Activated T-cell treated with anti-CD3 and anti-CD28 coated beads, Interleukin-2, amount 50 U/mL, for 1 hour (primary cell): ENCODE results near the gene GALNT2.

ENCODE experiments used
- DNase-seq: peaks from one replicate; pipeline ENCODE4 v3.0.0-alpha.2; 2020

GALNT2 gene

DNA sequence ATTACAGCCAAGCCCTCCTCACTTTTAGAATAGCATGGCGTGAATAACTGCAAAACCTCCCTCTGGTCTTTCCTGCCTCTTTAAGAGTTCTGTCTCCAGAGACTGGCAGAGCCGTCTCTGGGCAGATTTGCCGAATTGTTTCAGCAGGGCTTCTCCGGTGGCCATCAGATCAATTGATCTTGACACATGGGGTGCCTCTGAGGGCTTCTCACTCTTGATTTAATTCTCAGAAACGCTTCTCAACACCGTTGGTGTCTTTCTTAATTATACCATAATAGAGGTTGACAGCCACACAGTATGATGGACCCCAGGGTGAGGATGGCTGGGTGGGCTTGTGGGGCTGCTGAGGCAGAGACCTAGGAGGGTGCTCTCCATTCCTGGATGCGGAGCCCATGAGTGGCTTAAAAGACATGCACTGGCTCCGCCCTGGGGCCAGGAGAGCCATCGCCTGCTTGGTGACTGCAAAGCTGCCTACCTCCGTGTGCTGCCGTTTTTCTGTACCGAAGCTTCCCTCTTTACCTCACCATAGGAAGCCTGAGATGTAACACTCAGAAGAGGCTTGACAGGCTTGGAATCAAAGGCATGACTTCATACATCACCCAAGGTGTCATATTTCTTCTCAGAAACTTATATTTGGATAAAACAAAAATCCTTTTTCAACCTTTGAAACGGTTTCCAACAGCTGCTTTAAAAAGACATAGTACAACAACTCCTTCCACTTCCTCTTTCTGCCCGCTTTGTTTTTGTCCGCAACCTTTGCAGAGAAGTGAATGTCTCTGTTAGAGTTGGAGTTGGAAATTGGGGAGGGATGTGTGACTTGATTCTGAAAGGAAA, 82.9 kb downstream of the GALNT2 start:
- no peak for DNase-seq

DNA sequence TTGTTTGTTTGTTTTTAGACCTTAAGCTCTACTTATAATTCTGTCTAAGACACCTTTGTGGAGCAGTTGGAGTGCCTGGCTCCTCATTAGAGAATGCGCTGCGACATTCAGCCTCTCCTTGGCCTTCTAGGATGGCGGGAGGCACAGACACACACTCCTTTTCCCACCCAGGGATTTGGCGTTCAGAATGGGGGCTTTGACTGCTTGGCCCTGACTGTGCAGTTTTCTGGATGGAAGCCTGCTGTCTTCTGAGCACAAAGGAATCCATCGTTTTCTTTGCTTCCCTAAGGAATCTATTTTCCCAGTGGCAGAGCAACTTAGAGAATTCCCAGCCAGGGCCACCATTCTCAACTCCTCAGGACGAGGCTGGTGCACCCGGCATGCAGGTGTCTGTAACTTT, 83.6 kb downstream of the GALNT2 start:
- DNase-seq, result no peak

DNA sequence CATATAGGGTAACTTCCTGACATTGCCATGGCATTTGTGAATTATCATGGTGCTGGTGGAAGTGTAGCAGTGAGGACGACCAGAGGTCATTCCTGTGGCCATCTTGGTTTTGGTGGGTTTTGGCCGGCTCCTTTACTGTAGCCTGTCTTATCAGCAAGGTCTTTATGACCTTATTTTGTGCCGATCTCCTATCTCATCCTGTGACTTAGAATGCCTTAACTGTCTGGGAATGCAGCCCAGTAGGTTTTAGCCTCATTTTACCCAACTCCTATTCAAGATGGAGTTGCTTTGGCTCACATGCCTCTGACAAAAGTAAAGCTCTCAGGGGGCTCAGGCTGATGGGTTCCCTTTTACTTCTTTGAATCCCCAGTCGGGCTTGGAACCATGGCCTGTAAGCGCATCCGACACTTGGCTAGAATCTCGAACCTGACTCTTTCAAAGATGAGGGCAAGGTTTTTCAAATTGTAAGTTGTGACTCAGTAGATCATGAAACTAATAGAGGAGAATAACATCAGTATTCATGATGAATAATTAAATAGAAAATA, 85.0 kb downstream of the GALNT2 start:
- no peak for DNase-seq

DNA sequence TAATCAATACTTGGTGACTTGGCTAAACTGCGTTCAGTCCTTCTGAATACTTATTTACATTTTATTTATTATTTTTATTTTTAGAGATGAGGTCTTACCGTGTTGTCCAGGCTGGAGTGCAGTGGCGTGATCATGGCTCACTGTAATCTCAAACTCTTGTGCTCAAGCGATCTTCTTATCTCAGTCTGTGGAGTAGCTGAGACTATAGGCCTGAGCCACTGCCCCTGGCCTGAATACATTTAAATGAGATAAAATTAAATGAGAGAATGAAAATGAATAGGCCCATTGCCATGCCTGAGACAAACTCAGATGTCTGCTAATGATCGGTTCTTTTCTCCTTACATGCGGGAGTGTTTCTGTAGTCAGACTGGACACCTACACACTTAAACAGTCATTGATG, 86.0 kb downstream of the GALNT2 start:
- DNase-seq, result no peak

DNA sequence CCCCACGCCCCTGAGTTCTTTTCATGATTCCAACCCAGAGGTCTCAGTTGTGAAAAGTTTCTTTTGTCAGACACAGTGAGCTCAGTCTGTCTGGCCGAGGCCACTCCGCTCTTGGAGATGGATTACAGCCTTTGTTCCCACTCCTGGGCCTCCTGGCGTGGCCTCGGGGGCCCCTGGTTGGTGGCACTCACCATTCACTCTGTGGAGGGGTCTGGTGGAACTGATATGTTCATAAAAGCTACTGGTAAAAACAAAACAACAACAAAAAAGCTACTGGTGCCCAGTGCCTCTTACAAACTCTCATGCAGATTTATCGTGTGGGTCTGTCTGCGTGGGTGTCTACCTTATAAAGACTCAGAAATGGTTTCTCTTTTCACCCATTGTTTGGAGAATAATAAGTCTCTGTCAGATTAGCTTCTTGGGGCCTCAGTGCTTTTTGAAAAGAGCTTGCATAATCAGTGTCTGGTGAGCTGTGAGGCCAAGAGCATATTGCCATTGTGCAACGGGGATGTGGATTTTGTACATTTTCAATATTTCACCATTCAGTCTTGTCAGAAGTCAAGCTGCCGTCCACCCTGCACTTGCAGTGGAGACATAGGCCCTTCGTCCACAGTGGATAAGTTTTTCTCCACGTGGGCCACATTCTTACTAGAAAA, 86.7 kb downstream of the GALNT2 start:
- no peak for DNase-seq

DNA sequence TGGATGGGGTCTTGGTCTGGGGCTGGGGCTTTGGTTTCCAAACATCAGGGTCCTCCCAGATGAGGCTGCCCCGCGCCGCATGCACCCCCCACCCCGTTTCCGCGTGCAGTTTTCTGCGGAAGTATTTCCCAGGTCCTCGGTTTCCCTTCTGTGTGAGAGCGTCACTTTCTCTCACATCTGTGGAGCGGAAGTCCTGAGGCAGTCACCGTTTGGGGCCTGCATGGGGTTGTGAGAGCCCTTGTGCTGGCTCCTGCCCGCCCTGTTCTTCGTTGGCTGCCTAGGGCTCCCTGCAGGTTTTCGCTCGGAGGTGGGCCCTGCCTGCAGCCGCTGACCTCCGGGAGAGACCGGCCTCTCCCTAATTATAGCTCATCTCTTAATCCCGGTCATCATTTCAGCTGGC, 88.0 kb downstream of the GALNT2 start:
- no peak for DNase-seq

DNA sequence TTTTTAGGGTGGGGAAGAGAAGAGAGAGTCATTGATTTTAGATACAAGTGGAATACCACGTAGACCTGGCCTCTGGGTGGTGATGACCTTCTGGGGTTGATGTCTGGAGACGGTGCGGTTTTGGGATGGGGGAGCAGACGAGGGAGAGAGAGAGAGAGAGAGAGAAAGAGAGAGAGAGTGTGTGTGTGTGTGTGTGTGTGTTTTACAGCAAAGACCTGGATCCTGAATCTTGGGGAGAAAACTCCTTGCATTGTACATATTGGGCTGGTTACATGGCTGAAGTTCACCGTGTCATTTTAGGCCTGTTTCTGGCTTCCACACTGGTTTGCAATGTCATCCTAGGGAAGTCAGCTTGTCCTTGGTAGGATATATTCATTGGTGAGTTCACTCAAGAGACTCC, 89.0 kb downstream of the GALNT2 start:
- DNase-seq, result no peak

DNA sequence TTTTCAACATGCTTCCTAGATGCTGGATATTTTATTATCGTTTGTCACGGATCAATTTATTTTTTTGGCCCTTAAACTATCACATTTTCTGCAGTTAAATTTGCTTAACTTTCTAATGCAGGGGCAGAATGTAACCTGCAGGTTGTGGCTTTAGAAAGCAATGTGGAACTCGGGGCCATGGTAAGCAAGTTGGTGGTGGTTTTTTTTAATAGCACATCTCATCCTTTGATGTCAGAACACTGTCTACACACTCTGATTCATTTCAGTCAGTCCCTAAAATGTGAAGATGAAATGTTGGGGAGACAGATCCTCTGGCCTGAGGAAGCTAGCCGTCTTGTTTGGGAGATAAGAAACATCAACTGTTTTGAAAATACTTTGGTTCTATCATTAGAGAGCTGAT, 89.5 kb downstream of the GALNT2 start:
- no peak for DNase-seq

DNA sequence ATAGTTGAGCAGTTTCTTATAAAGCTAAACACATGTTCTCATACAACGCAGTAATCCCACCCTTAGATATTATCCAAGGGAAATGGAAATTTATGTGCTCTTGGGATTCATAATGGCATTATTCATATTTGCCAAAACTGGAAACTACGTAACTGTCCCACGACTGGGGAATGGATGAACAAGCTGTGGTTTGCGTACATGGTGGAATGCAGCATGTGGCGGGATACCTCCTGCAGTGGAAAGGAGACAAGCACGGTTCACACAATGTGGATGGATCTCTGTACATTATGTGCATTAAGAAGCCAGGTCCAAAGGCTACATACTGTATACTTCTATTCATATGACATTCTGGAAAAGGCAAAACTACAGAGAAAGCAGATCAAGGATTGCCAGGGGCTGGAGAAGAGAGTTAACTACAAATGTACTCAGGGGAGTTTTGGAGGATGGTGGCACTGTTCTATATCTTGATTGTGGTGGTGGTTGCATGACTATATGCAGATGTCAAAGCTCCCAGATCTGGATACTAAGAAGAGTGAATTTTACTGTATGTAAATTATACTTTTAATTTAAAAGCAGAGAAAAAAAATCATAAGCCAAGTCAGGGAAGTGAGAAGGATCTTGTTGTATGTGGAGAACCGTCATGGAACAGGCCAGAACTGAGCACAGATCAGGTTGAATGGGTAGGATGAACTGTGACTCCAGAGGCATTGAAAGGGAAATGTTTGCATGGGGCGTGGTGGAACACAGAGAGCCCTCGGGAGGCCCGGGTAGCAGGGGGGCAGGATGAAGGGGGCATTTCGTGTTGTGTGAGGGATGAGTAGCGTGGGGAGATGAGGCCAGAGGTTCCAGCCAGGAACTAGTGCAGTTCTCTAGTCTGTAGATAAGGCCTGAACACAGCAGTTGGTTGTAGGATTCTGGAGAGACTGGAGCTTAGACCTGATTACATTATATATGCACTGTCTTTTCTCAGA, 90.7 kb downstream of the GALNT2 start:
- DNase-seq, result no peak

DNA sequence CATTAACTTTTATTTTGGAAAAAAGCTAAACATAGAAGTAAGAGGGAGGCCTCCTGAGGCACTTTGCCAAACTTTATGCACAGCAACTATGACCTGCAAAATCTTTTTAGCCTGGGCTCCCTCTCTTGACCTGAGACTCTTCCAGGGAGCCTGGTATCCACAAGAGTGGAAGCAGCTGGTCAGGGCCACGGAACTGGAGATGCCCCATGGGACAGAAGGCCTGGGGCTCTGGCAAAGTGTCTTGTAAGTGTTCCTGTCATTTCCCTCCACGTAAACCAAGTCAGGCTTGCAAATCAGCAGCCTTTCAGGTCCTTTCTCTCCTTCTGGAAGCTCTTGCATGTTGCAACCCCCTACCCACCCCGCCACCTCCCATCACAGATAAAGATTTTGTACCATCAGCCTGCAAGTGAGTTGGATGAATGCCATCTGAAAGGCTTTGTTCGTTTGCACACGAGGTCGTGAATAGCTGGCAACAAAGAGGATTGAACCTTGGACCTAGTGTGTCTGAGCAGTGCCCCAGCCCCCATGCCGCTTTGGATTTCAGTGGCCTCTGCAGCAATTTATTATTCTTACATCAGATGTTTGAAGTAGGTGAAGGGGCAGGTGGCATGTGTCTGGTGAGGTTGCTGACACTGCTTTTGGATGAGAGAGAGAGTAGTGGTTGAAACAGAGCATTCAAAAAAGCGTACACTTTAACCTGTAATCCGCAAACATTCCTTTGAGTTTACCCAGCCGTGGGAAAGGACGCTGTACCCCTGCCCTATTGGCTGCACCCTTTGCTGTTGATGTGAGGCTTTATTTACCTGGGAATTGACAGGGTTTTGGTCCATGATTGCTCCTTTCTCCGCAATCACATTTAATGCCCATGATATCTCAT, 91.6 kb downstream of the GALNT2 start:
- DNase-seq, result no peak

DNA sequence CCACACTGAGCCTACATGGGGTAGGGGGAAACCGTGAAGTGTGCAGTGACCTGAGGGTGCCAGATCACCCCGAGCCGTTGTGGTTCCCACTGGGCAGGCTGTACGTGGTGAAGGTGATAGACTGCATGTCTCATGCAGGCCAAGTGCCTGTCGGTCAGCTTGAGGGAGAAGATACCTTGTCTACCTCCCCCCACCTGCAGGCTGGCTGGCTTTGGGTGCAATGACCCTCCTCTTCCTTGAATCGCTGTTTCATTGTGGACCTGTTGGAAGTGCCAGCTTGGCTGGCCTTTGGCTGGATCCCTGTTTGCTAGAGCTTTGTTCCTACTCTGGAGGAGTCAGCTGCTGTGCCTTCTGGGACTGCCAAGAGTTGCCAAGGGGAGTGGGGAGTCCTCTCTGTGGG, 92.5 kb downstream of the GALNT2 start:
- DNase-seq, result no peak

DNA sequence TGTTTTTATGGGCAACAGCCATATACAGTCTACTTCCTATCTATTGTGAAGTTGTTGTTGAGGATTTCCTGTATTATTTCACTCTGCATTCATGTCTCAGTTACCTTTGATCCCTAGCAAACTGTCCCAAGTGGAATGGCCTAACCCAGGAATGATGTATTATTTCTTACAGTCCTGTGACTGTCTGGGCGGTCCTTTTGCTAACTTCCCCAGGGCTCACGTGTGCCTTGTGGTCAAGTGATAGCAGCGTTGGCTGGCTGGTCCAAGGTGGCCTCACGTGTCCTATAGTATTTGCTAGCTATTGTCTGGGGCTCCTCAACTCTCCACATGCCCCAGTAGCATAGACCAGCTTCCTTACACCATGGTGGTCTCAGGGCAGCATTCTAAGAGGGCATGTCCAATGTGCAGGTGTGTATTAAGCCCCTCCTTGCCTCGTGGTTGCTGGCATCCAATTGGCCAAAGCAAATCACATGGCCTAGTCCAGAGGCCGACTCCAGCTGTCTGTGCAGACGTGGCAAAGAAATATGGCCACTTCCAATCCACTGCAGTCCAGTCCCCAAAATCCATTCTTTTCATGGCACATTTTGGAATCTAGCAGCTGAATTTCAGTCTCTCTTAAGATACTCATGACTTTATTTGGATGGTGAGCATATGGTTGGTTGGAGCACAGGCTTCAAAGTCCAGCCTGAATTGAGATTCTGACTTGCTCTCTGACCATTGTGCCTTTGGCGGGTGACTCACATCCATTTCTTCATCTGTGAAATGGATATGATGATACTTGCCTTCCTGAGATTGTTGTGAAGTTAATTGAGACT, 94.1 kb downstream of the GALNT2 start:
- DNase-seq, result no peak

DNA sequence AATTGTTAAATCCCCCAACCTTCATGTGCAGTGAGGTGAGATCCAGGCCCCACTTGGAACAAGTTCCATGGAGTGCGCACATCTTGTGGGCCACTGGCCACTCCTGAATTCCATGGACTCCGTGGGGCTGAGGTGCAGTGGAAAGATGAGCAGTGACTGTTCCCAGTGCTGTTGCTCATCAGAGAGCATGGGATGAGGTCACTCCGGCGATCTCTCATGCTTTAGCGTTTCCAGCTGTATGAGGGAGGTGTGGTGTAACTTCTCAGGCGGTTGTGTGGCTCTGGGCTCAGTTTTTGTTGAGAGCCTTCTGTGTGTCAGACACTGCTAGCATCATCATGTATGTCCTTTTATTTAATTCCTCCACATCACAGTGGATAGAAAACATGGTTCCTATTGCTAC, 96.2 kb downstream of the GALNT2 start:
- no peak for DNase-seq

DNA sequence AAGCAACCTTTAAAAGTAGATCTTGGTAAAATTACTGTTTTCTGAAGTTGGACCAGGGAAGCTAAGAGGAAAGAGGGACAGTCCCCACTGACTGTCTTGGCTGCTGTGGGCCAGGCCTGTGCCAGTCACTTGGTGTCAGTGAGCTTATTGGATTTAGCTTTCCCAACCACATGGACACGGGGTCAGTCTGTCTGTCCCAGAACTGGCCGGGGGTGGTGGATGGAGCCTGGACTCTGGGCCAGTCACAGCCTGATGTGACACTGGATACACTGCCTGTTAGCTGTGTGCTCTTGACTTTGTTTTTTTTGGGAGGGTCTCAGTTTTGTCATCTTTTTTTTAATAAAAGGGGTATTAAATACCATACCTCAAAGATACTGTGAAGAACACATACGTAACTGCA, 96.7 kb downstream of the GALNT2 start:
- no peak for DNase-seq

DNA sequence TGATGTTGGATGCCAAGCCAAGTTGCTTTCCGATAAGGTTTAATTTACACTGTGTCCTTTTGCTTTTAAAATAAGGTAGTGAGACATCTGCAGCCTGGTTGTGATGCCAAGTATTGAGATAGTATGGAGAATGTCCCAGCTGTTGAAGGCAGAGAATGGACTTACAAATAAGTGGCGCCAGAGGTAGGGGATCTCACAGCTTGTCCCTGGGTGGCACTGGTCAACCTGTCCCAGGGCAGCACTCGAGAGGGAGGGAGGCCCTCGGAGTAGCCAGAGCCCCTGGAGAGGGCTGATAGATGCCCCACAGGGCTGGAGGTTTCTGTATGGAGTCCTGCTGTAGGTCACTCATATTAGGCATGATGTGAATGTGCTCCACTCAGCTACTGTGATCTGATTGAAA, 98.5 kb downstream of the GALNT2 start:
- DNase-seq, result no peak

DNA sequence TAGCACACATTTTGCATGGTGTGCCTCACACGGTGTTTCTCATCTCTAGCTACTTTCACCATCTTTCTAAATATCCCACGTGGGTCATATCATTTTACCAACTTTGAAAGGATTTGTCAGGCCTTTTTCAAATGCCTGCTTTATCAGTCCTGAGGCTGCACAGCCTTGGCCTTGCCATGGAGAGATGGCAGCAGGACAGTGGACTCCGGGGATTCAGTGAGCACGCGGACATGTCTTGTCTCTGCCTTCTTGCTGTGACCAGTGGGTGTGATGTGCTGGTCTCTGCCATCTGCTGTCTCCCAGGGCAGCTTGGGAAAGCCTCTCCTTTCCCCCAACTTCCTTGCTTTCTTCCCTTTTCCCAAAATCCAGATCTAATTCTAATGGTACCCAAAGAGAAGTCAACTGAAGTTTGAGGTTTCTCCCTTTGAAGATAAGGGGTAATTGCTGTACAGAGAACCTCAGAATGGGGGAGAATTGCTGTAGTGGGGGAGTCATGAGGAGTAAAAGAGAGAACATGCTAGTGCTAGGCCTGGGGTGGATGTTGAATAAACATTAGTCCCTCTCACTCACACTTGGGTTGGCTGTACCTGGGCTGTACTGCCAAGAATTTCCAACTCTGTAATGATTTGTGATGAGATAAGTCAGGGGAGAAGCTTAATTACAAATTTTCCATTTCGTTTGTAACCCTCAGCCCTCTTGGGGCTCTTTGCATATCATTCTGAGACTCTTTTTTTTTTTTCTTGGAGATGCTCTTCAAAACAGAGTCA, 99.5 kb downstream of the GALNT2 start:
- DNase-seq, result no peak

DNA sequence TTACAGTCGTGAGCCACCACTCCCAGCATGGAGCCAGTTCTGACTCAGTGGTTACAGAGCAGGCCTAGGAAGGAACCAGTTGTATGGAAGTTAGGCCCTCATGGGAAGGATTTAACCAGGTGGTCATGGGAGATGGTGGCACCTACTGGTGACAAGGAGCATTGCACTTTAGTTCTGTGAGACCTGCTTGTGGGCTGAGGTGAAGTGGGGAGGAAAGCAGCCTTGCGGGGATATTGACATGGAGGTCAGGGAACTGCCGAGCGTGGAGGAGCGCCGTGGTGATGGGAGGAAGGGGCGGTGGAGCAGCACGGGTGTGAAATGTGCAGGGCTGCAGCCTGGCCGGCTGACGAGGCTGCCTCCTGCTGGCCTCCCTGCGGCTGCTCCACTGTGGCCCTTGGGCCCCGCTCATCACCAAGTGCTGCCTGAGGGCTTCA, 100.4 kb downstream of the GALNT2 start:
- peak; percentile 34 for DNase-seq

DNA sequence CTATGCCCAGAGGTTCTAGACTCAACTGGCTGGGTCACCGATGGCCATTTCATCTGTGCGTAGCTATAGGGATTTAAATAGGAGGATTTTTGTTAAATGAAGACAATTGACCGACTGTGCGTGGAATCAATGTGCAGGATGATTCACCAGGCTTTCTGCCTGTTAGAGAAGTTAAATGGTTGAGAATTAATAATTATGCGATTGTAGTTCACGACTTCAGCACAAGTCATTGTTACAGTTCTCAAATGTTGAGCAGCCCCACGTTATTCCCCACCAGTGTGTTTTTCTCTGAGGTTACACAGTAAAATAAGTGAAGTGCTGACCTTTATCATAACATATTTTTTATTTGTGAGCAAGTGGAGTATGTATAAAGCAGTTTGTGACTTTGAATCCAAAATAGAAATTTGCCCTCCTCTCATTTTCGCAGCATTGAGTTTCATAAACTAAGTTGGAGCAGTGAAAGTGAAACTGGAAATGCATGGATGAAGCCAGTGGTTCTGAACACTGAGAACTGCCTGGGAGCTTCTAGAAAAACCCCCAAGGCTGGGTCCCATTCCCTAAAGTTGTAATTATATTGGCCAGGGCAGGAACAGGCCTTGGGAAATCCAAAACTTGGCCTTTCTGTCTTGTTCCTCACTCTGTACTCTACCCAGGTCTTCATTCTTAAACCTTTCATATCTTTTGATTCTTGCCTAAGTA, 102.6 kb downstream of the GALNT2 start:
- no peak for DNase-seq

DNA sequence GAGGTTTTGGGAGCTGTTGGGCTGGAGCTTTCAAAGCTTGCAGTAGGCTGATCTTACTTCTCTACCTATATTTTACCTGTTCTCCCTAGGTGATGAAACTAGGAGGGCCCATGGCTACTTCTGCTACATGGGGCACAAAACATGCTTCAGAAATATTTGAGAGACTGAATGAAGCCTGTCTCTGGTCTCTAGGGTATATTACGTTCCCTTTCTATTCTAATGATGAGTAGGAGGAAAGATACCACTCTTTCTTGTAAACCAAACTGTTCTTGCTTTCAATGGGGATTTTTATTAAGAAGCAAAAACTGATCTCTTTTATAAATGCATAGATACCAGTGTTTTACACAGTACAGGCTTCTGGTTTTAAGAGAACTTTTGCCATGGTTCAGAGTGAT, 103.1 kb downstream of the GALNT2 start:
- DNase-seq, result no peak

DNA sequence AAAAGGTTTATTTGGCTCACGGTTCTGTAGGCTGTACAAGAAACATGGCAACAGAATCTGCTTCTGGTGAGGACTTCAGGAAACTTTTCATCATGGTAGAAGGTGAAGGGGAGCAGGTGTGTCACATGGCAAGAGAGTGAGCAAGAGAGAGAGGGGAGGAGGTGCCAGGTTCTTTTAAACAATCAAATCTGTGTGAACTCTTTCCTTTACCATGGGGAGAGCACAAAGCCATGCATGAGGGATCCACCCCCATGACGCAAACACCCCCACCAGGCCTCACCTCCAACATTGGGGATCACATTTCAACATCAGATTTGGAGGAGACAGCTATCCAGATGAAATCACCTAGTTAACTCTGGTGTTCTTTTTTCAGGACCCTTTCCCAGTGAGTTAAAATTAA, 103.6 kb downstream of the GALNT2 start:
- DNase-seq, result no peak
